ENCODE data around the gene SLC49A3.
"Not testable (repeated sequence)": the region's sequence is repeated elsewhere in the genome, so short reads cannot be mapped to it uniquely, and the experiment has no call there.

Gene SLC49A3

DNA sequence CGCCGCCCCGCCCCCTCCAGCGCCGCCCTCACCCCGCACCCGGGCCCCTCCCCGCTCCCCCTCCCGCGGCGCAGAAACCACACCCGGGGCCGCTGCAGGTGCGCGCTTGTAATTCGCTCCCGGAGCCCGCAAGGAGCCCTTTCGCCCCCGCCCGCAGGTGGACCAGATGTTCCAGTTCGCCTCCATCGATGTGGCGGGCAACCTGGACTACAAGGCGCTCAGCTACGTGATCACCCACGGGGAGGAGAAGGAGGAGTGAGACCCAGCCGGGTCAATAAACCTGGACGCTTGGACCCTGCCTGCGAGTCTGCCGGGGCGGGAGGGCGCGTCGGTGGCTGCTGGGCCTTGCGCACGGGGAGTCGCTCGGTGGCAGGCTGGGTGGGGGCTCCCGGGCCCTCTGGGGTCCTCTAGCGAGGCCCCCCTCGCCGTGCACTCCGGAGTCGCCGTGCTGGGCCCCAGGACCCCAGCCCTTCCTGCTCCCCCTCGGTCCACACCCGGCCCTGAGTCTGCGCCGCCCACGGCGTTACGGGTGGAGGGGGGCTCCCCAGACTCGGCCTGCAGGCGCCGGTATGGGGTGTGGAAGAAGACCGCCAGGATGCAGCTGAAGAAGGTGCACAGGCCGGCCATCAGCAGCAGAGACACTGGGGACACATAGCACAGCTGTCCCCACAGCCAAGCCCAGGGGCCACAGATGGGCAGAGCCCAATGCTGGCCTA is 7.1 kb downstream of the SLC49A3 start:
- in situ Hi-C loops (cut with MboI; ENCODE audit: low sequenced_read_pairs), result no loop called here

GRCh38 chr4:680928-681645 is 7.9 kb downstream of the SLC49A3 start:
- in situ Hi-C loops (cut with MboI; ENCODE audit: low sequenced_read_pairs), result no loop called here

DNA sequence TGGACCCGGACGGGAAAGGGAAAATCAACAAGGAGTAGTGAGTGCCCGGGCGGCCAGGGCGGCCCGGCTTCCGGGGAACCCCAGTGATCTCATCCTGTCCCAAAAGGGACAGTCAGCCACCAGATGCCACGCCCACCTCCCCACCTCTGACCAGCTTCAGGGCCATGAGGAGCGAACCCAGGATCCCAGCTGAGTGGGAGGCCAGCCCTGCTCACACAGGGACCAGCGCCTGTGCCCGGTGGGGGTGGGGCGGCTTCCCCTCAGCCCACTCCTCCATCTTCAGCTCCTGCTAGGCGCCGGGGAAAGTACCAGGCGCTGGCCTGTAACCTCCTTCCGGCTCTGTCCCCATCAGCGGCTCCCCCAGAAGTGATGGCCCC is 8.4 kb downstream of the SLC49A3 start:
- in situ Hi-C loops (cut with MboI; ENCODE audit: low sequenced_read_pairs), result no loop called here

DNA sequence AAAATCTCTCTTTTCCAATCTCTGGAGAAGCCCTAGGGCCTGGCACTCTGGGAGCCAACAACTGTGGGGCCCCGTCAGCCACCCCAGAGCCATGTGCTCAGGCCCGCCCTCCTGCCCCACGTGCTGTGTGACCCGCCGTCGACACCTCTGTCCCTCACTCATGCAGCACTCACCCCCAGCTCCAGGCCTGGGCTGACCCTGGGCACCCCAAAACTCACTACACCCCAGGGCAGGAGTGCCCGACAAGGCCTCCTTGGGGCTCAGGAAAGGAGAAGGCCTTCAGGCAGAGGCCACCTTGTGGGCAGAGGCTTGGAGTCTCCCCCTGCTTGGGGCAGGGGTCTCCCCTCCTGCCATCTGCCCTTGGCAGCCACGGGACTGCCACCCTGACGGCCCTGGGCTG is 8.9 kb downstream of the SLC49A3 start:
- in situ Hi-C loops (cut with MboI; ENCODE audit: low sequenced_read_pairs), result no loop called here

DNA sequence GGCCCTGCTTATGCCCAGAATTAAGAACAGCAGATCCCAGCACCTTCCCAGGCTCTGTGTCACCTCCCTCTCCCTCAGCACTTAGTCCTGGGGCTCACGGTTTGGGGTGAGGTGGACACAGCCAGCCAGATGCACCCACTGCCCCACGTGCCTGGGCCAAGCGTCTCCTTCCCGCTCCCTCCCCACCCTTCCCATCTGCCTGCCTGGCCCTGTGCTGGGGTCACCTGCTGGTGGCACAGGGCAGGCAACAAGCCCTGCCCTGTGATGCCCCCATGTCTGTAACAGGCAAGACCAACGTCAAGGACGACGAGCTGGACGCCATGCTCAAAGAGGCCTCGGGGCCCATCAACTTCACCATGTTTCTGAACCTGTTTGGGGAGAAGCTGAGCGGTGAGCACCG is 9.3 kb downstream of the SLC49A3 start:
- in situ Hi-C loops (cut with MboI; ENCODE audit: low sequenced_read_pairs), result no loop called here

DNA sequence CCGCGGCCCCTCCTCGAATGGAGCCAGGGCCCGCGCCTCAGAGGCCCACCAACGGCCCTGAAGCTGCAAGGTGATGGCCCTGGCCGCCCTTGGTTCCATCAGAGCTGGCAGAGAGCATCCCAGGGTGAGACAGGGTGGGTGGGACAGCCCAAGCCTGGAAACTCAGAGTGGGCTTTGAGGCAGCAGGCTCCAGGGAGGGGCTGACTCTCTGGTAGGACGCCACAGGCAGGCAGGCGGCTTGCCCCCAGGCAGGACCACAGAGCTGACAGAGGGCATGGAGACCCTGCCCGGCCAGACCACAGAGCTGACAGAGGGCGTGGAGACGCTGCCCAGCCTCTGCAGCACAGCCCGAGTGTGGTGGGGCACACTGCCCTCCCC is 9.9 kb downstream of the SLC49A3 start:
- in situ Hi-C loops (cut with MboI; ENCODE audit: low sequenced_read_pairs), result no loop called here

DNA sequence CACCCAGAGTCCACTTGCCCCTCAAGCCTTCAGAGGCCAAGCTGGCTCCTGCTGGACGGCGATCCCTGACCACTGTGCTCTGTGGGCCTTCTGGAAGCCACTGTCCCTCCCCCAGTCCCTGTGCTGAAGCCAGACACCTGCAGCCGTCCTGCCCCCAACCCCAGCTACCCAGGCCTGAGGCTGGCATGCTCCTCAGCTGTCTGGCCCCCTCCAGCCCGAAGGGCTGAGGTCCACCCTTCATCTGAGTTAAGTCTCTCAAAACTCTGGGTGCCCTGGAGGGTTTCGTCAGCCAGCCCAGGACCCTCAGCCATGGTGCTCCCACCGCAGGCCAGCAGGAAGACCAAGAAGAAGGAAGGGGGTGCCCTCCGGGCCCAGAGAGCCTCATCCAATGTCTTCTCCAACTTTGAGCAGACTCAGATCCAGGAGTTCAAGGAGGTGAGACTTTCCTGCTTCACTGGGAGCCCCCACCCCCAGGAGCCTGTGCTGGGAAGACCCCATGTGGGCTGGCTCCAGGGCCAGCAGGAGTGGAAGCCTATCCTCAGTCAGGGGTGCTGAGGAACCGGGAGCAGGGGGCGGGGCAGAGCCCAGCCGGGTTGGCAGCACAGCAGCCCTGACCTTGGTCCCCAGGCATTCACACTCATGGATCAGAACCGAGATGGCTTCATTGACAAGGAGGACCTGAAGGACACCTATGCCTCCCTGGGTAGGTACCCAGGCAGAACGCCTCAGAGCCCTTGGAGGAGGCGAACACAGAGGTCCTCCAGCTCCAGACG is 10.4 kb downstream of the SLC49A3 start:
- in situ Hi-C loops (cut with MboI; ENCODE audit: low sequenced_read_pairs), result no loop called here

DNA sequence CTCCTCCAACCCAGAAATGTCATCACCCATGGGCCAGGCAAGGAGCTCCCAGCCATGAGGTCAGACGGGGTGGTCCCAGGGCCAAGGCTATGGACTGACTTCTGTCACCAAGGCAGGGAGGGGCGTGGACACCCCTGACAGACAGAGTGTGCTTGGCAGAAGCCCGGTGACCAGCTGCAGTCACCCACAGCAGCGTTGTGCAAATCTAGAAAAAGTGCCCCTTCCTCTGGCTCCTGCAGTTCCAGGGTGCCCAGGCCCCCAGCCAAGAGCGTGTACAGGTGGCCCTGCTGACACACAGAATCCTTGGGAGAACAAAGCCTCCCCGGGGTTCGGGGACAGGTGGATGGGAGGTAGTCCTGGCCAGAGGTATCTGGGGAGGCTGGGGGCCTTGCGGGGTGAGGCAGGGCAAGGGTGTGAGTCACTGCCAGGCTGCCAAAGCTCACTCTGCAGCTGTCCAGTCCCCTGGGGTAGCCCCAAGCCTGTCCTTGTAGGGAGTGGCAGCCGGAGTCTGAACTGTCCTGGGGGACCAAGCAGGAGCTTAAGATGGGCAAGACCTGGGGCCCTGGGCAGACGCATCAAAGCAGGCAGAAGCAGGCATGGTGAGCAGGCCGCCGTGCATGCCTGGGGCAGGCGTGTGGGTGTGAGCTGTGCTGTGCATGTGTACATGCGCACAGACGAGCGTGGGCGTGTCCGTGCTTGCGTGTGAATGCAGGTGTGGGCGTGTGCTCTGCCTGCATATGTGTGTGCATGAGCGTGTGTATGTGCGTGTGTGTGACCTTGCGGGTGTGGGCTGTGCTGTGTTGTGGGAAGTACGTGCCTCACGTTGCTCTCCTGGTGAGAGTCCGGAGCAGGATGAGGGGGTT is 11.3 kb downstream of the SLC49A3 start:
- in situ Hi-C loops (cut with MboI; ENCODE audit: low sequenced_read_pairs), result no loop called here

- in situ Hi-C loops (cut with MboI; ENCODE audit: low sequenced_read_pairs), result no loop called here
Measured at GRCh38 chr4:676871-677235, 12.1 kb downstream of the SLC49A3 start.

DNA sequence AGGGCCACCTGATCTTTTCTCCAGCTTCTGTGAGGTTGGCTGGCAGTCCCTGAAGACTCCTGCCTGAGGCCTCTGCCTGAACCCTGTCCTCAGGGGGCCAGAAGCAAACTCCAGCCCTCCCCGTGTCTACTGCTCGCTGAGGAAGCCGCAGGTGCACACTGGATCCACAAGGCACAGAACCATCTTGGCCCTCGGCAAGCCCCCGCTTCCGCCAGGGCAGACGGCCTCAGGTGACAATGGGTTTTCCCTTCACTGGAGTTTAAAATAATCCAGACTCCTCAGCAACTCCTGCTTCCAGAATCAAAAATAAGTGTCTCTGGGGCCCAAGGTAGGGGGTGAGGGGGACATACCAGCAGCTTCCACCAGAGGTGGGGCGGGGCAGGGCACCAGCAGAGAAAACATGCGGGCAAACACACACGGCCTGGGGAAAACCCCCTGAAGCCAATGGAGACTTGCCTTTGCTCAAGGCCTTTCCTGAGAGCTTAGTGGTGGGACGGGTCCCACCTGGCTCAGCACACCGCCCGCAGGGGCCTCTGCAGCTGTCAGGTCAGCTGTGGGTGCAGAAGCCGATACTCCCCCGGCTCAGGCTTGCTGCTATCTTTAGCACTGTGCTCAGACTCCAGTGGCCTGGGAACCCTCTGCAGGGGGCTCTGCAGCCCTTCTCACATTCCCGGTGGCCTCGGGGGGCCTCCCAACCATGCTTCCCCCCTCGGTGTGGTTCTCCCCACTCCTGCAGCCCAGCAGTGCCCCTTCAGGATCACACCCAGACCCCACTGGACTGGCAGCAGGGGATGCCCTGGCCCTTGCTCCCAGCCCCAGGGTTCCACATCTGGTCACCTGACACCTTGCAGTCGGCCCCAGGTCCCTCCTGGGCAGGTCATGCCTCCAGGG is 12.7 kb downstream of the SLC49A3 start:
- in situ Hi-C loops (cut with MboI; ENCODE audit: low sequenced_read_pairs), result no loop called here

DNA sequence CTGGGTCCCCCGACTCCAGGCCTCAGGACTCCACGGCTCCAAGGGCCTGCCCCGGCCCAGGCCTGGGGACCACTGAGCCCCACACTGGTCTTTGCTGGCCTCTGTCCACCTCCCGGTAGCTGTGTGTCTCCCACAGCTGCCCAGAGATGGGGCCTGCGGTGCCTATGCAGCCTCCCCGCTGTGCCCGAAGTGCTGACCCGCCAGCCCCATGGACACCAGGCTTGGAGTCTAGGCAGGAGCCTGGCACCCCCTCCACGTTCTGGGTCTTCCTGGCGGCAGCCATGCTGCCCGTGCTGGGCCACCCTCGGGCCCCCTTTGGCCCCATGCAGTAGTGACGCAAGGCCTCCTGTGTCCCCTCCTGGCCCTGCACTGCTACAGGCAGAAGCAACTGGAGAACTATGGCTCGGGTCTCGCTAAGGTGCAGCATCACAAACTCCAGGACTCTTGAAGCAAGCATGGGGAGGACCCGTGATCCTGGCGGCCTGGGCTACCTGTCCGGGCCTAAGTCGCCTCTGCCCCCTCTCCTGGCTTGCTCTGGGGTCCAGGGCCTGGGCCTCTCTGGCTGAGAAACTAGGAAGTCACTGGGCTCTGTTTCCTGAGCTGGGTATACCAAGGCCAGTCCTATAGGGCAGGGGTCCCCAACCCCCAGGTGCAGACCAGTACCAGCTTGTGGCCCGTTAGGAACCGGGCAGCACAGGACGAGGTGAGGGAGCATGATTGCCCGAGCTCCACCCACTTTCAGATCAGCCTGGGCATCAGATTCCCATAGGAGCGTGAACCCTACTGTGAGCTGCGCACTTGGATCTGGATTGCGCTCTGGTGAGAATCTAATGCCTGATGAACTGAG is 13.7 kb downstream of the SLC49A3 start:
- in situ Hi-C loops (cut with MboI; ENCODE audit: low sequenced_read_pairs), result no loop called here

- in situ Hi-C loops (cut with MboI; ENCODE audit: low sequenced_read_pairs), result no loop called here
Measured at GRCh38 chr4:674172-675035, 14.5 kb downstream of the SLC49A3 start, which contains the start of the genes ATP5ME and MYL5. TSS of gene ATP5ME (minus strand) at chr4:674276. CDS start at chr4:674247, 29 bp downstream. TSS of gene MYL5 (plus strand) at chr4:674542. CDS start at chr4:678027, 3,485 bp downstream.

DNA sequence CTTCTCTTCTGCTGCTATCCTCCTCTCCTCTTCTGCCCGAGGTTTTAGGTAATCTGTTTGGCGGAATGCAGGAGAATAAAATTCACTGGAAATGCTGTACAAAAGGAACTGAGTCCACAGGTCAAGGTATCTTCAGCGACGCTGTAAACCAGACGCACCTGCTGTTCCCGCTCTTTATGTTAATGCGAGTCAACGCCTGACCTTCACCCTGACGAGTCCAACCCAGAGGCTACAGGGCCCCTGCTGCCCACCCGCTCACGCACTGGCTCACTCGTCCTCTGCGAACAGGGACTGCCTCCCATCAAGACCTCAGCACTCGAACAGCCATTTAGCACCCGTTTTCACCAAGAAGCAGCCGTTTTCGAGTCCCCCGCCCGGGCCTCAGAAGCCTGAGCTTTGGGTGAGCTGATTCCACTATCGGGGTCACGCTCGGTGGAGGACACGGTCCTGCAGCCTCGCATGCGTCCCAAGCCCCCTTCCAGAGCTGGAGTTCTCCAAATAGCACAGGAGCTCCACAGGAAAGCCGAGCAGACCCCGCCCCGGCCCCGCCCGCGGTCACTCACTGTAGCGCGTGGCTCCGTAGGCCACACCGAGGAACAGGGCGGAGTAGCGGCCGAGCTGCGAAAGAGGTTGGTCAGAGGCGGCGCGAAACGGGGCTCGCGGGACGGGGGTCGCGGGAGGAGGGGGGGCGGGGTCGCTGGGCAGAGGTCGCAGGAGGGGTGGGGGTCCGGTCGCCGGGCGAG is 15.4 kb downstream of the SLC49A3 start:
- in situ Hi-C loops (cut with MboI; ENCODE audit: low sequenced_read_pairs), result no loop called here

DNA sequence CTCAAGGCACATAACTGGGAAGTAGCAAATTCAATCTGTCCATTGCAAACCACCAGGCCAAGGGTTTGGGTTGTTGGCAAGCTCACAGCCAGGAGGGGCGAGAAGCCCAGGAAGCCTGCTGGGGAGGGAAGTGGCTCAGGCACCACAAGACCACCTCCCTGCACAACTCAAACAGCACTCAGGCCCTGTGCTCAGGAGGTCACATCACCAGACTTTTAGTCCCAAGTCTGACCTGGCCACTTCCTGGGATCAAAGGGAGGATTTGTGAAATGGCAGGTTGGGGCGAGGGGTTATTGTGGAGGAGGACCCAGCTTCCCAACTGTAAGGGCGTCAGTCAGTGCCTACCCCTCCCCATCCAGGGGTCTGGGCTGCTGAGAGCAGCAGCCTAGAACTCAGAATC is 17.2 kb downstream of the SLC49A3 start:
- in situ Hi-C loops (cut with MboI; ENCODE audit: low sequenced_read_pairs), result no loop called here

DNA sequence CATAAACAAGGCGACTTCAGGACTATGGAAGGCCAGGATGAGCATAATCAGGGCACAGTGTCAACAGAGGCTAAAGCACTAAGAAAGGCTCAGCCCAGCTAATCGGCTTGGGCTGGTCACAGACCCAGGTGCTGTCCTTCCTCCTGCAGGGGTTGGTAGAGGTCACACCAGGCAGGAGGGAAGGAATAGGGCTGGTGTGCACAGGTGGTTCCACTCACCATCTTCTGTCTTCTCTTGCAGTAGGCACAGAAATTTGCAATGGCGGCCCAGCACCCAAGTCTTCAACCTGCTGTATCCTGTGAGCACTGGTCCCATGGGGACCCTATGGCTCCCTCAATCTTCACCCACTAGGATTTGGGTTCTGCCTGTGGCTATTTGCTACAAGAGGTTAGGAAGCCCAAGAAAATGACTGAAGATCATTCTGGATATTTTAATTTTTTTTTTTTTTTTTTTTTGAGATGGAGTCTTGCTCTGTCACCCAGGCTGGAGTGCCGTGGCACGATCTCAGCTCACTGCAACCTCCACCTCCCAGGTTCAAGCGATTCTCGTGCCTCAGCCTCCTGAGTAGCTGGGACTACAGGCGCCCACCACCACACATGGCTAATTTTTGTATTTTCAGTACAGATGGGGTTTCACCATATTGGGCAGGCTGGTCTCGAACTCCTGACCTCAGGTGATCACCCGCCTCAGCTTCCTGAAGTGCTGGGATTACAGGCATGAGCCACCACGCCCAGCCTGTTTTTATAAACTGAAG is 19.0 kb downstream of the SLC49A3 start:
- in situ Hi-C loops (cut with MboI; ENCODE audit: low sequenced_read_pairs), result not testable (repeated sequence)

GRCh38 chr4:668219-668618 is 20.7 kb downstream of the SLC49A3 start:
- in situ Hi-C loops (cut with MboI; ENCODE audit: low sequenced_read_pairs), result not testable (repeated sequence)

- in situ Hi-C loops (cut with MboI; ENCODE audit: low sequenced_read_pairs), result no loop called here
Measured at GRCh38 chr4:667545-667925, 21.4 kb downstream of the SLC49A3 start.
